Endodermal cell (in vitro differentiated cells): Measurements from ENCODE around the gene ARNT2. TPM values are rescaled to one million over a fixed set of nuclear protein-coding genes. Genes with fewer than 3 reads are reported as not detected.
A peak's percentile ranks its signal among the peaks of the same experiment; 100 is the strongest.

Experiments
- DNase-seq: peaks from one replicate; pipeline ENCODE4 v3.0.0-alpha.2; 2017
- H3K27ac ChIP-seq: 2 replicates; pipeline ENCODE4 v1.5.1; 2013; ENCODE audit warnings: mild to moderate bottlenecking, low read depth, low read length, moderate library complexity
- H3K27me3 ChIP-seq: 2 replicates; pipeline ENCODE4 v1.6.1; 2013; ENCODE audit warnings: mild to moderate bottlenecking, low read length, moderate library complexity; ENCODE audit not compliant: insufficient read depth, control insufficient read depth, poor library complexity, severe bottlenecking
- H3K36me3 ChIP-seq: 2 replicates; pipeline ENCODE4 v1.7.0; 2013; ENCODE audit warnings: mild to moderate bottlenecking, low read length, moderate library complexity; ENCODE audit not compliant: control insufficient read depth, insufficient read depth
- H3K4me1 ChIP-seq: one replicate; pipeline ENCODE4 v1.7.0; 2013; ENCODE audit warnings: low read length; ENCODE audit not compliant: control insufficient read depth, insufficient read depth
- H3K4me3 ChIP-seq: 2 replicates; pipeline ENCODE4 v1.5.1; 2013; ENCODE audit warnings: mild to moderate bottlenecking, low read length, moderate library complexity
- H3K9ac ChIP-seq: 2 replicates; pipeline ENCODE4 v1.6.1; 2013; ENCODE audit warnings: mild to moderate bottlenecking, low read length, moderate library complexity; ENCODE audit not compliant: poor library complexity, severe bottlenecking; ENCODE audit errors: extremely low read depth
- H3K9me3 ChIP-seq: 2 replicates; pipeline ENCODE4 v1.6.1; 2013; ENCODE audit warnings: mild to moderate bottlenecking, low read length, moderate library complexity; ENCODE audit not compliant: control insufficient read depth
- H3K27ac Mint-ChIP-seq: 2 replicates; pipeline ENCODE4 v1.8.0; 2020; ENCODE audit warnings: mixed read lengths
- H3K27me3 Mint-ChIP-seq: 2 replicates; pipeline ENCODE4 v1.8.0; 2021; ENCODE audit warnings: mild to moderate bottlenecking, mixed read lengths; ENCODE audit not compliant: insufficient read depth
- H3K36me3 Mint-ChIP-seq: 2 replicates; pipeline ENCODE4 v1.8.0; 2020; ENCODE audit warnings: low read depth, mixed read lengths
- H3K4me1 Mint-ChIP-seq: 2 replicates; pipeline ENCODE4 v1.8.0; 2020; ENCODE audit warnings: mixed read lengths
- H3K4me3 Mint-ChIP-seq: 2 replicates; pipeline ENCODE4 v1.8.0; 2020; ENCODE audit warnings: mild to moderate bottlenecking, moderate library complexity, mixed read lengths
- H3K9me3 Mint-ChIP-seq: 2 replicates; pipeline ENCODE4 v1.8.0; 2020; ENCODE audit warnings: mild to moderate bottlenecking, mixed read lengths
- WGBS, 2 experiments: methylation state at CpG; one replicate each; pipeline versions ENCODE4 v1.1.5 to v1.1.7; 2013; ENCODE audit warnings: missing lambda C conversion rate in 2 of 2, mixed read lengths in 1 of 2; ENCODE audit not compliant: insufficient coverage in 1 of 2, insufficient read length in 1 of 2; 5-methylcytosine and 5-hydroxymethylcytosine counted together
- total RNA-seq, 2 donors: library from RNA; stranded (reverse); fragmentation: NEBNext Ultra II Directional in 1 of 2; extraction: Animal tissue kit (Norgen Biotek cat#: 25700) in 1 of 2; gene quantifications; 2 replicates in 1 of 2; 3 replicates in 1 of 2; pipeline ENCODE4 v1.2.1, GENCODE V29; 2021
- TF ChIP-seq, protein P1 (sequence below): fragments of 200-600 bp; sonication (generic); conservative IDR thresholded peaks from 2 replicates; pipeline ENCODE4 v1.5.0; 2021; ENCODE audit warnings: antibody characterized with exemption, mild to moderate bottlenecking

The ARNT2 gene
- total RNA-seq, 2 donors from 2014 or later = 8.0 to 15.9 TPM

DNA sequence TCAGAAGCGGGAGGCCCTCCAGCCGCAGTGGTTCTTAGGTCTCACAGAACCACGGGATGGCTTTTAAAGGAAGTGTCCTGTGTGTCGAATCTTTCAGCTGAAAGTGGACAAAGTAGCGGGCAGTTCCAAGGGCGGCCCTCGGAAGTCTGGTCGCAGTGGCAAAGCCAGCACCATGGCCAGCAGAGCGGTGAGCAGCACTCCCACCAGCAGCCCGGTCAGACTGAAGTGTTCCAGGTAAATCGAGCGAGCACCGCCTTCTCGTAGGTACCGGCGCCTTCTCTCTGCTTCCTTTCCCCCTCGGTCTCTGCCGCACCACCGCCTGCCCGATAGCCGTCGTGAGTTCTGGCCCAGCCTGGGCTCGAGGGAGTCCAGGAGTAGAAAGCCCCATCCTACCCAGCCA, 187.3 kb downstream of the ARNT2 start:
- Mint-ChIP-seq H3K4me3 (no peak overlapping the region), H3K27ac (no peak overlapping the region), H3K9me3 (no peaks in the 10 kb centered on the region), H3K36me3 (no peaks in the 10 kb centered on the region), H3K4me1 (peaks cover 6% of the 10 kb centered on the region), H3K27me3 (no peaks in the 10 kb centered on the region)
- Histone ChIP-seq H3K36me3 (no peaks in the 10 kb centered on the region), H3K4me3 (no peak overlapping the region), H3K9me3 (no peaks in the 10 kb centered on the region), H3K9ac (no peak overlapping the region), H3K27me3 (no peaks in the 10 kb centered on the region), H3K27ac (no peak overlapping the region), H3K4me1 (no peaks in the 10 kb centered on the region)
- WGBS, 2 experiments = 91 to 92% methylated on average over 15 to 23 of the region's 23 CpGs
- TF ChIP-seq, protein P1, sequence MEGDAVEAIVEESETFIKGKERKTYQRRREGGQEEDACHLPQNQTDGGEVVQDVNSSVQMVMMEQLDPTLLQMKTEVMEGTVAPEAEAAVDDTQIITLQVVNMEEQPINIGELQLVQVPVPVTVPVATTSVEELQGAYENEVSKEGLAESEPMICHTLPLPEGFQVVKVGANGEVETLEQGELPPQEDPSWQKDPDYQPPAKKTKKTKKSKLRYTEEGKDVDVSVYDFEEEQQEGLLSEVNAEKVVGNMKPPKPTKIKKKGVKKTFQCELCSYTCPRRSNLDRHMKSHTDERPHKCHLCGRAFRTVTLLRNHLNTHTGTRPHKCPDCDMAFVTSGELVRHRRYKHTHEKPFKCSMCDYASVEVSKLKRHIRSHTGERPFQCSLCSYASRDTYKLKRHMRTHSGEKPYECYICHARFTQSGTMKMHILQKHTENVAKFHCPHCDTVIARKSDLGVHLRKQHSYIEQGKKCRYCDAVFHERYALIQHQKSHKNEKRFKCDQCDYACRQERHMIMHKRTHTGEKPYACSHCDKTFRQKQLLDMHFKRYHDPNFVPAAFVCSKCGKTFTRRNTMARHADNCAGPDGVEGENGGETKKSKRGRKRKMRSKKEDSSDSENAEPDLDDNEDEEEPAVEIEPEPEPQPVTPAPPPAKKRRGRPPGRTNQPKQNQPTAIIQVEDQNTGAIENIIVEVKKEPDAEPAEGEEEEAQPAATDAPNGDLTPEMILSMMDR = no peak
- peak; percentile 40 for DNase-seq

DNA sequence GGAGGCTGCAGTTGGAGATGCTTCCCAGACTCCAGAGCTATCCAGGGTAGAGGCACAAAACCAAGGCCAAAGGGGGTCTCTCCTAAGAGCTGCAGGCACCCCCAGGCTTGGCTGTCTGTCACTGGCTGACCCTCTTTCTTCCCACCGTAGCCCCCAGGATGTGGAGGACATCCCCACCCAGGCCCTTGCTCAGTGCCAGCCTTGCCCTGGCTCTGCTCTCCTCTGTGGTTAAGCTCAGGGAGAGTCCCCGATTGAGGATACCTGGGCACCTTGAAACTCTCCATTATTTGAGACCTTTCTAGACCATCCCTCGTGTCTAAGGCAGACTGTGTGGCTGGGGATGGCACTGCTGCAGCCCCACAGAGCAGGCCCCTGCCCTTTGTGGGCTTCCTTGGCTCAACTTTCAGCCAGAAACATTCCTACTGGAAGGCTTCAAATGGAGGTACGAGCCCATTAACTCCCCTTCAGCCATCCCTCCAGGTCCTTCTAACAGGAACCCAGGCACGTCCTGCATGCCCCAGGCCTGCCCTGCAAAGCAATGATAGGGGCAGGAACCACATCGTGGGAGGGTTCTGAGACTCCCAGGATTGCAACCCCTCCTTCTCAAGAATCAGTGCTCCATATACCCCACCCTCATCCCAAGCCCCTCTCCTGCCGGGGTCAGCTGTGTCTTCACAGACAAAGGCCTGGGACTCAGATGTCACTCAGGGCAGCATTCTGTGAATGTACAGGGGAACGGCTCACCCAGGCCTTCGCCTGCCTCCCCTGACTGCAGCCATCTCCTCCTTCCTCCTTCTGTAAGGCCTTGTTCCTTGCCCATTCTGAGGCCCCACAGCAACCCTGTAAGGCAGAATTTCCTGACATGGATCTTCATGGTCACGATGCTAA, 188.0 kb downstream of the ARNT2 start:
- TF ChIP-seq, protein P1 = no peak
- Histone ChIP-seq H3K27me3 (no peaks in the 10 kb centered on the region), H3K27ac (no peak overlapping the region), H3K36me3 (no peaks in the 10 kb centered on the region), H3K9ac (no peak overlapping the region), H3K9me3 (no peaks in the 10 kb centered on the region), H3K4me1 (no peaks in the 10 kb centered on the region), H3K4me3 (no peak overlapping the region)
- no peak overlapping the region for H3K4me3 Mint-ChIP-seq
- no peaks in the 10 kb centered on the region for H3K9me3 Mint-ChIP-seq
- H3K4me1 Mint-ChIP-seq = peaks cover 6% of the 10 kb centered on the region
- no peaks in the 10 kb centered on the region for H3K36me3 Mint-ChIP-seq
- 81 to 88% methylated on average over 8 to 10 of the region's 10 CpGs for WGBS, 2 experiments
- DNase-seq = peak; percentile 19
- no peak overlapping the region for H3K27ac Mint-ChIP-seq
- no peaks in the 10 kb centered on the region for H3K27me3 Mint-ChIP-seq

DNA sequence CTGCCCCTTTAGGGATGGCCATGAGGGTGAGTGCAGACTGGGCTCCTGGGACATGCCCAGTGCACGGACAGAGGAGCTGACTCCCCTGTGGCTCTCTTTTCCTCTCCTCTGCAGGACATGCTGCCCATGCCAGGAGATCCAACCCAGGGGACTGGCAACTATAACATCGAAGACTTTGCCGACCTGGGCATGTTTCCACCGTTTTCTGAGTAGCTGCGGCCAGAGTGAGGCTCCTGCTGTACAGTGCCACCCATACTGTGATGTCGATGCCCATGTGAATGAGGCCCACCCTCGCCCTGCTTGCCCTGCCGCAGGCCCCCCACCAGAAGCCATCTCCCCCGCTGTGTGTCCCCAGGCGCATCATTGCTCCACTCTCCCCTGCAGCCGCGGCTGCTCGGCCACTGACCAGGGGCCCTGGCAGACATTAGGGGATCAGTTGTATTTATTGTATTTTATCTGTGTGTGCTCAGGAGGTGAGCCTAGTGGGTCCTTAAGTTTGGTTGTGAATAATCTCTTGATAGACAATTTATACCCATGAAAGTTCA, 189.4 kb downstream of the ARNT2 start:
- TF ChIP-seq, protein P1 = no peak
- Mint-ChIP-seq H3K4me3 (no peak overlapping the region), H3K9me3 (no peaks in the 10 kb centered on the region), H3K36me3 (no peaks in the 10 kb centered on the region), H3K27ac (no peak overlapping the region), H3K27me3 (no peaks in the 10 kb centered on the region), H3K4me1 (peaks cover 3% of the 10 kb centered on the region)
- WGBS, 2 experiments = 88 to 92% methylated on average over 4 to 13 of the region's 13 CpGs
- peak; percentile 25 for DNase-seq
- Histone ChIP-seq H3K27me3 (no peaks in the 10 kb centered on the region), H3K27ac (no peak overlapping the region), H3K36me3 (no peaks in the 10 kb centered on the region), H3K9ac (no peak overlapping the region), H3K4me3 (no peak overlapping the region), H3K9me3 (no peaks in the 10 kb centered on the region), H3K4me1 (no peaks in the 10 kb centered on the region)
